HFFc6 (cell line): ENCODE measurements around the gene CUX1. TPM values are rescaled to one million over a fixed set of nuclear protein-coding genes. Genes with fewer than 3 reads are reported as not detected.
"Not testable (repeated sequence)": the region's sequence is repeated elsewhere in the genome, so short reads cannot be mapped to it uniquely, and the experiment has no call there.

Experiments used
- DNase-seq: peaks from one replicate; pipeline ENCODE4 v3.0.0-alpha.2; 2018
- H3K27ac Mint-ChIP-seq: 2 replicates; pipeline ENCODE4 v1.8.0; 2020; ENCODE audit warnings: mild to moderate bottlenecking, mixed read lengths
- H3K27me3 Mint-ChIP-seq: 2 replicates; pipeline ENCODE4 v1.8.0; 2021; ENCODE audit warnings: mild to moderate bottlenecking, moderate library complexity, mixed read lengths; ENCODE audit not compliant: insufficient read depth
- H3K36me3 Mint-ChIP-seq: 2 replicates; pipeline ENCODE4 v1.8.0; 2021; ENCODE audit warnings: low read depth, mixed read lengths
- H3K4me1 Mint-ChIP-seq: 2 replicates; pipeline ENCODE4 v1.8.0; 2020; ENCODE audit warnings: low read depth, mixed read lengths
- H3K4me3 Mint-ChIP-seq: 2 replicates; pipeline ENCODE4 v1.8.0; 2020; ENCODE audit warnings: mild to moderate bottlenecking, moderate library complexity, mixed read lengths
- H3K9me3 Mint-ChIP-seq: 2 replicates; pipeline ENCODE4 v1.8.0; 2020; ENCODE audit warnings: mild to moderate bottlenecking, mixed read lengths
- CTCF ChIP-seq: fragments of 200-600 bp; sonication (generic); IDR thresholded peaks from 2 replicates; pipeline ENCODE4 v1.5.0; 2021; ENCODE audit warnings: antibody characterized with exemption, mild to moderate bottlenecking
- total RNA-seq, 6 experiments: library from RNA; stranded (reverse); fragmentation: NEBNext Ultra II Directional; extraction: Animal tissue kit (Norgen Biotek cat#: 25700); gene quantifications; 2 replicates in 1 of 6; 3 replicates in 5 of 6; pipeline ENCODE4 v1.2.3, GENCODE V29; 2021

CUX1 gene
- total RNA-seq, 6 experiments from 2014 or later: 46.9 to 64.2 (median 51.6) TPM

GRCh38 chr7:102008535-102009262 is 191.3 kb downstream of the CUX1 start:
- Mint-ChIP-seq H3K9me3 (no peaks in the 10 kb centered on the region), H3K27ac (no peak overlapping the region), H3K36me3 (peaks cover 5% of the 10 kb centered on the region), H3K27me3 (peaks cover 5% of the 10 kb centered on the region; the same call in 1 of the 2 replicates), H3K4me3 (no peak overlapping the region), H3K4me1 (peaks cover 27% of the 10 kb centered on the region)
- DNase-seq: no peak
- TF ChIP-seq CTCF: no peak

GRCh38 chr7:102009628-102010027 is 192.2 kb downstream of the CUX1 start:
- H3K27me3 Mint-ChIP-seq: peaks cover 8% of the 10 kb centered on the region; the same call in 1 of the 2 replicates

GRCh38 chr7:102012112-102012830 is 194.8 kb downstream of the CUX1 start:
- not testable (repeated sequence) for H3K9me3 Mint-ChIP-seq, H3K36me3 Mint-ChIP-seq, DNase-seq, H3K27ac Mint-ChIP-seq, H3K27me3 Mint-ChIP-seq, H3K4me3 Mint-ChIP-seq
- peaks cover 18% of the 10 kb centered on the region for H3K4me1 Mint-ChIP-seq

More at GRCh38 chr7:102009628-102010027, 192.2 kb downstream of the CUX1 start:
- no peak for TF ChIP-seq CTCF
- DNase-seq: peak; percentile 29
- no peak overlapping the region; the same call in 1 of the 2 replicates for H3K4me3 Mint-ChIP-seq
- H3K9me3 Mint-ChIP-seq: no peaks in the 10 kb centered on the region
- H3K36me3 Mint-ChIP-seq: peaks cover 5% of the 10 kb centered on the region
- H3K27ac Mint-ChIP-seq: peak overlapping the region; percentile 78
- H3K4me1 Mint-ChIP-seq: peaks cover 19% of the 10 kb centered on the region

GRCh38 chr7:102012941-102013461 is 195.6 kb downstream of the CUX1 start:
- Mint-ChIP-seq H3K36me3 (peaks cover 5% of the 10 kb centered on the region), H3K27me3 (0 out of 2 replicates have a peak, but pooled peaks cover 4% of the 10 kb centered on the region), H3K4me3 (no peak overlapping the region), H3K9me3 (no peaks in the 10 kb centered on the region), H3K27ac (no peak overlapping the region), H3K4me1 (peaks cover 18% of the 10 kb centered on the region)
- no peak for TF ChIP-seq CTCF
- peak; percentile 7 for DNase-seq

GRCh38 chr7:102018876-102019275 is 201.4 kb downstream of the CUX1 start:
- no peak for DNase-seq
- Mint-ChIP-seq H3K4me1 (peaks cover 7% of the 10 kb centered on the region), H3K4me3 (no peak overlapping the region), H3K9me3 (no peaks in the 10 kb centered on the region), H3K27me3 (peaks cover 6% of the 10 kb centered on the region), H3K27ac (no peak overlapping the region), H3K36me3 (no peaks in the 10 kb centered on the region)
- TF ChIP-seq CTCF: no peak

- Mint-ChIP-seq H3K9me3 (no peaks in the 10 kb centered on the region), H3K4me1 (peaks cover 12% of the 10 kb centered on the region)
Observed at GRCh38 chr7:102019461-102019860, 202.0 kb downstream of the CUX1 start.

More at GRCh38 chr7:102019461-102019860, 202.0 kb downstream of the CUX1 start:
- H3K27ac Mint-ChIP-seq: no peak overlapping the region
- peaks cover 4% of the 10 kb centered on the region for H3K27me3 Mint-ChIP-seq
- TF ChIP-seq CTCF: no peak
- no peak overlapping the region for H3K4me3 Mint-ChIP-seq
- no peaks in the 10 kb centered on the region for H3K36me3 Mint-ChIP-seq
- no peak for DNase-seq
